H9 (cell line): ENCODE results near the gene DGKH. TPM values are rescaled to one million over a fixed set of nuclear protein-coding genes. Genes with fewer than 3 reads are reported as not detected.

ENCODE experiments used
- DNase-seq: peaks from one replicate; pipeline ENCODE4 v3.0.0-alpha.2; 2017
- H2AFZ ChIP-seq: one replicate; pipeline ENCODE4 v1.6.1; 2013; ENCODE audit warnings: mild to moderate bottlenecking, low read length, control low read depth, moderate library complexity
- H2AK5ac ChIP-seq: 2 replicates; pipeline ENCODE4 v1.6.1; 2013; ENCODE audit warnings: low read length, control low read depth, mixed read lengths; ENCODE audit not compliant: insufficient read length
- H2BK120ac ChIP-seq: one replicate; pipeline ENCODE4 v1.6.1; 2013; ENCODE audit warnings: low read depth, mild to moderate bottlenecking, low read length, control low read depth, inconsistent platforms; ENCODE audit not compliant: poor library complexity, severe bottlenecking
- H2BK12ac ChIP-seq: 2 replicates; pipeline ENCODE4 v1.6.1; 2013; ENCODE audit warnings: low read length, control low read depth, mixed read lengths, low read depth; ENCODE audit not compliant: insufficient read length
- H2BK15ac ChIP-seq: 2 replicates; pipeline ENCODE4 v1.6.1; 2013; ENCODE audit warnings: low read depth, low read length, control low read depth
- H2BK20ac ChIP-seq: one replicate; pipeline ENCODE4 v1.6.1; 2013; ENCODE audit warnings: low read depth, mild to moderate bottlenecking, low read length, control low read depth, inconsistent platforms; ENCODE audit not compliant: poor library complexity, severe bottlenecking
- H2BK5ac ChIP-seq: 2 replicates; pipeline ENCODE4 v1.6.1; 2013; ENCODE audit warnings: low read length, control low read depth, mixed read lengths; ENCODE audit not compliant: insufficient read length
- H3K14ac ChIP-seq: 2 replicates; pipeline ENCODE4 v1.6.1; 2013; ENCODE audit warnings: low read length, control low read depth; ENCODE audit not compliant: insufficient read depth
- H3K18ac ChIP-seq: 2 replicates; pipeline ENCODE4 v1.6.1; 2013; ENCODE audit warnings: low read depth, mild to moderate bottlenecking, mixed read lengths, low read length, control low read depth; ENCODE audit not compliant: insufficient read length
- H3K23ac ChIP-seq: 2 replicates; pipeline ENCODE4 v1.6.1; 2013; ENCODE audit warnings: low read length, control low read depth, mixed read lengths, low read depth; ENCODE audit not compliant: insufficient read length
- H3K23me2 ChIP-seq: 2 replicates; pipeline ENCODE4 v1.6.1; 2013; ENCODE audit warnings: low read depth, mild to moderate bottlenecking, mixed read lengths, low read length, control low read depth; ENCODE audit not compliant: insufficient read length, poor library complexity, severe bottlenecking
- H3K27ac ChIP-seq: 2 replicates; pipeline ENCODE4 v1.5.1; 2013; ENCODE audit warnings: low read length, control low read depth, mixed read lengths, low read depth; ENCODE audit not compliant: insufficient read length
- H3K27me3 ChIP-seq: 2 replicates; pipeline ENCODE4 v1.6.1; 2013; ENCODE audit warnings: low read length, control low read depth, inconsistent platforms; ENCODE audit not compliant: insufficient read depth
- H3K4ac ChIP-seq: 2 replicates; pipeline ENCODE4 v1.6.1; 2013; ENCODE audit warnings: low read depth, mild to moderate bottlenecking, control low read depth, inconsistent platforms, low read length, moderate library complexity
- H3K4me1 ChIP-seq: 2 replicates; pipeline ENCODE4 v1.6.1; 2013; ENCODE audit warnings: low read length, control low read depth, inconsistent platforms; ENCODE audit not compliant: insufficient read depth
- H3K4me2 ChIP-seq: 2 replicates; pipeline ENCODE4 v1.6.1; 2013; ENCODE audit warnings: low read length, control low read depth, mixed read lengths; ENCODE audit not compliant: insufficient read length, insufficient read depth
- H3K56ac ChIP-seq: 2 replicates; pipeline ENCODE4 v1.6.1; 2013; ENCODE audit warnings: low read depth, mild to moderate bottlenecking, mixed read lengths, low read length, control low read depth; ENCODE audit not compliant: insufficient read length
- H3K79me1 ChIP-seq: 2 replicates; pipeline ENCODE4 v1.6.1; 2013; ENCODE audit warnings: low read depth, mild to moderate bottlenecking, moderate library complexity, low read length, control low read depth, inconsistent platforms; ENCODE audit not compliant: insufficient read depth, poor library complexity, severe bottlenecking
- H3K79me2 ChIP-seq: 2 replicates; pipeline ENCODE4 v1.6.1; 2013; ENCODE audit warnings: low read length, control low read depth, inconsistent platforms; ENCODE audit not compliant: insufficient read depth
- H3K9ac ChIP-seq: 2 replicates; pipeline ENCODE4 v1.6.1; 2013; ENCODE audit warnings: low read length, control low read depth, mixed read lengths; ENCODE audit not compliant: insufficient read length; ENCODE audit errors: extremely low read depth
- H3K9me3 ChIP-seq: one replicate; pipeline ENCODE4 v1.6.1; 2013; ENCODE audit warnings: low read depth, low read length, inconsistent platforms; ENCODE audit not compliant: control insufficient read depth
- H3T11ph ChIP-seq: one replicate; pipeline ENCODE4 v1.6.1; 2013; ENCODE audit warnings: mild to moderate bottlenecking, low read length, control low read depth, inconsistent platforms
- H4K20me1 ChIP-seq: one replicate; pipeline ENCODE4 v1.6.1; 2013; ENCODE audit not compliant: control insufficient read depth, insufficient read length, insufficient read depth
- H4K5ac ChIP-seq: 2 replicates; pipeline ENCODE4 v1.6.1; 2013; ENCODE audit warnings: low read depth, mild to moderate bottlenecking, mixed read lengths, low read length, control low read depth; ENCODE audit not compliant: insufficient read length
- H4K8ac ChIP-seq: replicated peaks from 2 replicates; pipeline ENCODE4 v1.6.1; 2013; ENCODE audit warnings: low read length, control low read depth, mixed read lengths, low read depth; ENCODE audit not compliant: insufficient read length
- H4K91ac ChIP-seq: 2 replicates; pipeline ENCODE4 v1.6.1; 2013; ENCODE audit warnings: low read depth, mild to moderate bottlenecking, moderate library complexity, mixed read lengths, low read length, control low read depth; ENCODE audit not compliant: insufficient read length
- H3K27ac Mint-ChIP-seq, 3 experiments: 2 replicates in 2 of 3; 3 replicates in 1 of 3; pipeline ENCODE4 v1.8.0; 2020 to 2021; ENCODE audit warnings: mixed read lengths in 3 of 3, mild to moderate bottlenecking in 1 of 3, moderate library complexity in 1 of 3
- H3K27me3 Mint-ChIP-seq: 2 replicates; pipeline ENCODE4 v1.8.0; 2021; ENCODE audit warnings: low read depth, mild to moderate bottlenecking, moderate library complexity, mixed read lengths
- H3K36me3 Mint-ChIP-seq, 3 experiments: 2 replicates in 2 of 3; 3 replicates in 1 of 3; pipeline ENCODE4 v1.8.0; 2020 to 2021; ENCODE audit warnings: low read depth in 3 of 3, mixed read lengths in 3 of 3; ENCODE audit not compliant: insufficient read depth in 1 of 3
- H3K4me1 Mint-ChIP-seq, 2 experiments: 2 replicates each; pipeline ENCODE4 v1.8.0; 2020; ENCODE audit warnings: mixed read lengths in 2 of 2
- H3K4me3 Mint-ChIP-seq, 2 experiments: 2 replicates in 1 of 2; 3 replicates in 1 of 2; pipeline ENCODE4 v1.8.0; 2020 to 2021; ENCODE audit warnings: mild to moderate bottlenecking in 2 of 2, mixed read lengths in 2 of 2, moderate library complexity in 1 of 2
- H3K9me3 Mint-ChIP-seq, 2 experiments: 2 replicates in 1 of 2; 3 replicates in 1 of 2; pipeline ENCODE4 v1.8.0; 2020; ENCODE audit warnings: mild to moderate bottlenecking in 2 of 2, mixed read lengths in 2 of 2, moderate library complexity in 1 of 2
- CTCF ChIP-seq: fragments of 200-600 bp; sonication (generic); conservative IDR thresholded peaks from 3 replicates; pipeline ENCODE4 v1.8.0; 2021; ENCODE audit warnings: antibody characterized with exemption, mild to moderate bottlenecking
- WGBS: extraction: QIAGEN DNeasy Blood & Tissue Kit; methylation state at CpG from one replicate; pipeline ENCODE4 v1.1.7; 2013; ENCODE audit warnings: missing lambda C conversion rate, low lambda C conversion rate, mixed read lengths; ENCODE audit not compliant: insufficient read length; ENCODE audit errors: extremely low coverage; 5-methylcytosine and 5-hydroxymethylcytosine counted together
- total RNA-seq: library from RNA; stranded (reverse); gene quantifications from 2 replicates; pipeline ENCODE4 v1.2.1, GENCODE V29; 2021

Gene DGKH
- total RNA-seq, 1 experiment from 2014 or later, result 8.6 TPM

GRCh38 chr13:42189061-42189460 is 140.6 kb downstream of the DGKH start:
- Histone ChIP-seq H2BK15ac (no peak overlapping the region), H3K4me1 (no peaks in the 10 kb centered on the region), H3K9me3 (no peaks in the 10 kb centered on the region), H4K20me1 (no peaks in the 10 kb centered on the region), H3K27ac (no peak overlapping the region), H4K91ac (no peak overlapping the region), H4K5ac (no peak overlapping the region), H3K27me3 (no peaks in the 10 kb centered on the region), H3K4ac (no peak overlapping the region), H2BK12ac (no peak overlapping the region), H3K79me2 (no peaks in the 10 kb centered on the region), H3K79me1 (no peaks in the 10 kb centered on the region), H2AK5ac (no peak overlapping the region), H3K18ac (no peak overlapping the region), H4K8ac (no peak overlapping the region), H3K23ac (no peak overlapping the region), H3K23me2 (no peaks in the 10 kb centered on the region), H3K14ac (no peak overlapping the region), H3K56ac (no peak overlapping the region), H3K4me2 (no peak overlapping the region), H2BK5ac (no peak overlapping the region), H2BK20ac (no peak overlapping the region), H3T11ph (no peak overlapping the region), H2BK120ac (no peak overlapping the region), H2AFZ (no peak overlapping the region), H3K9ac (no peak overlapping the region)
- no peak for DNase-seq
- no CpG with 5 or more reads among the region's 7 CpGs for WGBS
- no peak overlapping the region for H3K4me3 Mint-ChIP-seq
- peaks cover 7 to 17% (median 12%) of the 10 kb centered on the region in 3 experiments; a peak in 6 of 7 replicates for H3K36me3 Mint-ChIP-seq
- H3K4me1 Mint-ChIP-seq, result peaks cover 0 to 2% of the 10 kb centered on the region in 2 experiments; a peak in 2 of 4 replicates
- H3K27me3 Mint-ChIP-seq, result no peaks in the 10 kb centered on the region
- H3K27ac Mint-ChIP-seq, result no peak overlapping the region; a peak in 1 of 7 replicates
- no peak for TF ChIP-seq CTCF
- H3K9me3 Mint-ChIP-seq, result no peaks in the 10 kb centered on the region
